ENCODE results near the gene HIRIP3.

HIRIP3 gene

GRCh38 chr16:29985271-29985811 is 10.1 kb downstream of the HIRIP3 start:
- H3K4me3 ChIP-seq (replicated peaks; ENCODE audit: low read depth, low read length) = no peak overlapping the region
- no peak for DNase-seq (ENCODE audit: low read depth)
- no peak for TF ChIP-seq CTCF (IDR thresholded peaks at IDR 0.05; ENCODE audit: low read length, missing control alignments)

GRCh38 chr16:29984764-29985147 is 10.7 kb downstream of the HIRIP3 start:
- DNase-seq (ENCODE audit: low read depth) = no peak
- no peak for TF ChIP-seq CTCF (IDR thresholded peaks at IDR 0.05; ENCODE audit: low read length, missing control alignments)
- no peak overlapping the region for H3K4me3 ChIP-seq (replicated peaks; ENCODE audit: low read depth, low read length)

GRCh38 chr16:29984137-29984763 is 11.2 kb downstream of the HIRIP3 start:
- no peak for DNase-seq (ENCODE audit: low read depth)
- no peak for TF ChIP-seq CTCF (IDR thresholded peaks at IDR 0.05; ENCODE audit: low read length, missing control alignments)
- H3K4me3 ChIP-seq (replicated peaks; ENCODE audit: low read depth, low read length) = no peak overlapping the region

- no peak for TF ChIP-seq CTCF (IDR thresholded peaks at IDR 0.05; ENCODE audit: low read length, missing control alignments)
Measured at GRCh38 chr16:29983420-29984136, 11.8 kb downstream of the HIRIP3 start.

GRCh38 chr16:29982560-29983419 is 12.6 kb downstream of the HIRIP3 start:
- DNase-seq (ENCODE audit: low read depth) = no peak
- H3K4me3 ChIP-seq (replicated peaks; ENCODE audit: low read depth, low read length) = no peak overlapping the region
- TF ChIP-seq CTCF (IDR thresholded peaks at IDR 0.05; ENCODE audit: low read length, missing control alignments) = no peak

More at GRCh38 chr16:29983420-29984136, 11.8 kb downstream of the HIRIP3 start:
- no peak overlapping the region for H3K4me3 ChIP-seq (replicated peaks; ENCODE audit: low read depth, low read length)
- no peak for DNase-seq (ENCODE audit: low read depth)

GRCh38 chr16:29978564-29979270 is 16.7 kb downstream of the HIRIP3 start:
- DNase-seq (ENCODE audit: low read depth) = no peak
- TF ChIP-seq CTCF (IDR thresholded peaks at IDR 0.05; ENCODE audit: low read length, missing control alignments) = no peak
- no peak overlapping the region for H3K4me3 ChIP-seq (replicated peaks; ENCODE audit: low read depth, low read length)
